ENCODE measurements around the gene PXYLP1. TPM values are rescaled to one million over a fixed set of nuclear protein-coding genes. Genes with fewer than 3 reads are reported as not detected.

The PXYLP1 gene
- total and polyA plus RNA-seq, 10 of the 15 experiments (the other 5 are each of a cell fraction or from before 2014, with no cell fraction given) = 0.06 to 1.7 (median 0.35) TPM

GRCh38 chr3:141241616-141242376 lies 10.2 kb downstream of the PXYLP1 start:
- no peak overlapping the region for H3K4me3 ChIP-seq
- no peak for ATAC-seq
- ChIA-PET CTCF (no interaction called here), RAD21 (ENCODE audit: unreplicated experiment) (no interaction called here), SMC1A (ENCODE audit: uncharacterized antibody, unreplicated experiment) (no interaction called here), POLR2A (no interaction called here)
- BruUV-seq (replicated peaks) = no TSS peak
- no peak overlapping the region for H2AFZ ChIP-seq (ENCODE audit: control insufficient read depth, low read depth, low read length)
- no peak overlapping the region for H3K9ac ChIP-seq (ENCODE audit: control insufficient read depth, insufficient read depth, low read length)
- intact Hi-C loops (cut with micrococcal nuclease; ENCODE audit: unreplicated experiment) (no loop called here), in situ Hi-C loops (cut with MboI) (no loop called here)
- DNase-seq (ENCODE audit: low read depth, low spot score) = no peak
- FAIRE-seq = no peak
- no peaks in the 10 kb centered on the region for H3K79me2 ChIP-seq (ENCODE audit: control insufficient read depth, insufficient read depth, low read length)
- WGBS (ENCODE audit: insufficient coverage, insufficient replicate concordance, low lambda C conversion rate, missing lambda C conversion rate) = 19% methylated on average over 12 of the region's 12 CpGs
- no peaks in the 10 kb centered on the region for H3K36me3 ChIP-seq (ENCODE audit: control insufficient read depth in 2 of 2, insufficient read depth in 2 of 2, low read length in 1 of 2)
- H3K4me2 ChIP-seq (ENCODE audit: control insufficient read depth, insufficient read depth) = no peak overlapping the region
- no peaks in the 10 kb centered on the region for H3K4me1 ChIP-seq (ENCODE audit: control insufficient read depth, insufficient read depth, low read length)
- no peak for TF ChIP-seq SMAD5 (IDR thresholded peaks at IDR 0.05; ENCODE audit: low read depth)
- TF ChIP-seq RFX5 (IDR thresholded peaks at IDR 0.05; ENCODE audit: low read depth, low read length) = no peak
- TF ChIP-seq MTA2 (IDR thresholded peaks at IDR 0.05; ENCODE audit: low read depth) = no peak
- TF ChIP-seq, protein P1, sequence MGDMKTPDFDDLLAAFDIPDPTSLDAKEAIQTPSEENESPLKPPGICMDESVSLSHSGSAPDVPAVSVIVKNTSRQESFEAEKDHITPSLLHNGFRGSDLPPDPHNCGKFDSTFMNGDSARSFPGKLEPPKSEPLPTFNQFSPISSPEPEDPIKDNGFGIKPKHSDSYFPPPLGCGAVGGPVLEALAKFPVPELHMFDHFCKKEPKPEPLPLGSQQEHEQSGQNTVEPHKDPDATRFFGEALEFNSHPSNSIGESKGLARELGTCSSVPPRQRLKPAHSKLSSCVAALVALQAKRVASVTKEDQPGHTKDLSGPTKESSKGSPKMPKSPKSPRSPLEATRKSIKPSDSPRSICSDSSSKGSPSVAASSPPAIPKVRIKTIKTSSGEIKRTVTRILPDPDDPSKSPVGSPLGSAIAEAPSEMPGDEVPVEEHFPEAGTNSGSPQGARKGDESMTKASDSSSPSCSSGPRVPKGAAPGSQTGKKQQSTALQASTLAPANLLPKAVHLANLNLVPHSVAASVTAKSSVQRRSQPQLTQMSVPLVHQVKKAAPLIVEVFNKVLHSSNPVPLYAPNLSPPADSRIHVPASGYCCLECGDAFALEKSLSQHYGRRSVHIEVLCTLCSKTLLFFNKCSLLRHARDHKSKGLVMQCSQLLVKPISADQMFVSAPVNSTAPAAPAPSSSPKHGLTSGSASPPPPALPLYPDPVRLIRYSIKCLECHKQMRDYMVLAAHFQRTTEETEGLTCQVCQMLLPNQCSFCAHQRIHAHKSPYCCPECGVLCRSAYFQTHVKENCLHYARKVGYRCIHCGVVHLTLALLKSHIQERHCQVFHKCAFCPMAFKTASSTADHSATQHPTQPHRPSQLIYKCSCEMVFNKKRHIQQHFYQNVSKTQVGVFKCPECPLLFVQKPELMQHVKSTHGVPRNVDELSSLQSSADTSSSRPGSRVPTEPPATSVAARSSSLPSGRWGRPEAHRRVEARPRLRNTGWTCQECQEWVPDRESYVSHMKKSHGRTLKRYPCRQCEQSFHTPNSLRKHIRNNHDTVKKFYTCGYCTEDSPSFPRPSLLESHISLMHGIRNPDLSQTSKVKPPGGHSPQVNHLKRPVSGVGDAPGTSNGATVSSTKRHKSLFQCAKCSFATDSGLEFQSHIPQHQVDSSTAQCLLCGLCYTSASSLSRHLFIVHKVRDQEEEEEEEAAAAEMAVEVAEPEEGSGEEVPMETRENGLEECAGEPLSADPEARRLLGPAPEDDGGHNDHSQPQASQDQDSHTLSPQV (IDR thresholded peaks at IDR 0.05) = no peak
- no peaks in the 10 kb centered on the region; a peak in 2 of 4 replicates for H3K27me3 ChIP-seq (replicated peaks in 1 of 2; ENCODE audit: control insufficient read depth in 2 of 2, insufficient read depth in 2 of 2, low read length in 1 of 2)
- no peaks in the 10 kb centered on the region for H4K20me1 ChIP-seq (ENCODE audit: control insufficient read depth, insufficient read depth)
- H3K9me3 ChIP-seq (replicated peaks; ENCODE audit: control insufficient read depth, insufficient read depth, low read length) = no peaks in the 10 kb centered on the region
- no peak overlapping the region for H3K27ac ChIP-seq (ENCODE audit: control insufficient read depth, insufficient read depth)

All from GM12878 (cell line).